Transverse colon (tissue), 4 donors: ENCODE data around the gene NOA1.

Source experiments
- EP300 ChIP-seq: sonication (generic); formaldehyde crosslinking; IDR thresholded peaks from one replicate; pipeline ENCODE4 v1.6.1; 2017; ENCODE audit warnings: antibody characterized with exemption, low read depth
- POLR2A ChIP-seq: fragments of 450-650 bp; IDR thresholded peaks from one replicate; pipeline ENCODE4 v1.6.1; 2016; ENCODE audit warnings: antibody characterized with exemption, mild to moderate bottlenecking, moderate library complexity
- POLR2AphosphoS5 ChIP-seq, 3 donors: sonication (generic); formaldehyde crosslinking; IDR thresholded peaks; one replicate each; pipeline ENCODE4 v1.6.1; 2016; ENCODE audit warnings: antibody characterized with exemption in 3 of 3
- TF ChIP-seq, protein P1 (sequence below), 5 experiments: fragments of 200-600 bp in 3 of 5; fragments of 450-650 bp in 2 of 5; sonication (generic) in 3 of 5; IDR thresholded peaks; 1 replicate in 2 of 5; 2 replicates in 3 of 5; pipeline ENCODE4 v1.5.1; 2016 to 2017; ENCODE audit warnings: antibody characterized with exemption in 5 of 5, inconsistent platforms in 3 of 5, mild to moderate bottlenecking in 2 of 5, moderate library complexity in 1 of 5

DNA sequence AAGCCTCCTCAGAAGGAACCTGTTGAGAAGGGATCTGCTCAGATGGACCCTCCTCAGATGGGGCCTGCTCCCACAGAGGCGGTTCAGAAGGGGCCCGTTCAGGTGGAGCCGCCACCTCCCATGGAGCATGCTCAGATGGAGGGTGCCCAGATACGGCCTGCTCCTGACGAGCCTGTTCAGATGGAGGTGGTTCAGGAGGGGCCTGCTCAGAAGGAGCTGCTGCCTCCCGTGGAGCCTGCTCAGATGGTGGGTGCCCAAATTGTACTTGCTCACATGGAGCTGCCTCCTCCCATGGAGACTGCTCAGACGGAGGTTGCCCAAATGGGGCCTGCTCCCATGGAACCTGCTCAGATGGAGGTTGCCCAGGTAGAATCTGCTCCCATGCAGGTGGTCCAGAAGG lies 46.8 kb downstream of the NOA1 start:
- TF ChIP-seq, protein P1, sequence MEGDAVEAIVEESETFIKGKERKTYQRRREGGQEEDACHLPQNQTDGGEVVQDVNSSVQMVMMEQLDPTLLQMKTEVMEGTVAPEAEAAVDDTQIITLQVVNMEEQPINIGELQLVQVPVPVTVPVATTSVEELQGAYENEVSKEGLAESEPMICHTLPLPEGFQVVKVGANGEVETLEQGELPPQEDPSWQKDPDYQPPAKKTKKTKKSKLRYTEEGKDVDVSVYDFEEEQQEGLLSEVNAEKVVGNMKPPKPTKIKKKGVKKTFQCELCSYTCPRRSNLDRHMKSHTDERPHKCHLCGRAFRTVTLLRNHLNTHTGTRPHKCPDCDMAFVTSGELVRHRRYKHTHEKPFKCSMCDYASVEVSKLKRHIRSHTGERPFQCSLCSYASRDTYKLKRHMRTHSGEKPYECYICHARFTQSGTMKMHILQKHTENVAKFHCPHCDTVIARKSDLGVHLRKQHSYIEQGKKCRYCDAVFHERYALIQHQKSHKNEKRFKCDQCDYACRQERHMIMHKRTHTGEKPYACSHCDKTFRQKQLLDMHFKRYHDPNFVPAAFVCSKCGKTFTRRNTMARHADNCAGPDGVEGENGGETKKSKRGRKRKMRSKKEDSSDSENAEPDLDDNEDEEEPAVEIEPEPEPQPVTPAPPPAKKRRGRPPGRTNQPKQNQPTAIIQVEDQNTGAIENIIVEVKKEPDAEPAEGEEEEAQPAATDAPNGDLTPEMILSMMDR (IDR thresholded peaks at IDR 0.05) = no peak
- TF ChIP-seq POLR2AphosphoS5 (IDR thresholded peaks at IDR 0.05) (no peak), POLR2A (no peak), EP300 (no peak)
